ENCODE measurements around the gene PTK7. TPM values are rescaled to one million over a fixed set of nuclear protein-coding genes. Genes with fewer than 3 reads are reported as not detected.

The PTK7 gene
- total and polyA plus RNA-seq, 5 donors, result 4.1 to 9.4 (median 8.2) TPM

- no peaks in the 10 kb centered on the region for H3K9me3 ChIP-seq (ENCODE audit: control insufficient read depth, low read length)
- H3K27ac ChIP-seq (ENCODE audit: low read length), result no peak overlapping the region
- H3K4me1 ChIP-seq (ENCODE audit: control insufficient read depth, insufficient read depth, low read length), result no peaks in the 10 kb centered on the region
- ATAC-seq (no peak), DNase-seq (peak in 1 of 3 donors; percentile 1)
- H3K27me3 ChIP-seq (ENCODE audit: control insufficient read depth, insufficient read depth), result no peaks in the 10 kb centered on the region
- 96% methylated on average over 6 of the region's 6 CpGs for WGBS
- H3K4me3 ChIP-seq (ENCODE audit: low read length), result no peak overlapping the region
- intact Hi-C loops (cut with DNase I), result loop anchor here in 3 of 4 donors (10.0 kb wide), 3 partner anchors 63 to 243 kb away; no protein-coding TSS in a partner anchor
These were observed 71.8 kb downstream of the PTK7 start for GRCh38 chr6:43147691-43148477.

GRCh38 chr6:43149265-43149664 is 73.2 kb downstream of the PTK7 start:
- H3K4me1 ChIP-seq (ENCODE audit: control insufficient read depth, insufficient read depth, low read length), result no peaks in the 10 kb centered on the region
- WGBS, result 96% methylated on average over 1 of the region's 1 CpG
- intact Hi-C loops (cut with DNase I), result loop anchor here in 3 of 4 donors (10.0 kb wide), 3 partner anchors 64 to 244 kb away; no protein-coding TSS in a partner anchor
- no peak overlapping the region for H3K27ac ChIP-seq (ENCODE audit: low read length)
- no peak overlapping the region for H3K4me3 ChIP-seq (ENCODE audit: low read length)
- H3K9me3 ChIP-seq (ENCODE audit: control insufficient read depth, low read length), result no peaks in the 10 kb centered on the region
- ATAC-seq (no peak), DNase-seq (peak in 1 of 3 donors; percentile 1)
- no peaks in the 10 kb centered on the region for H3K27me3 ChIP-seq (ENCODE audit: control insufficient read depth, insufficient read depth)

- intact Hi-C loops (cut with DNase I), result no loop called here
- peak in 1 of 3 donors; percentile 6 for DNase-seq
- H3K9me3 ChIP-seq (ENCODE audit: control insufficient read depth, low read length), result no peaks in the 10 kb centered on the region
- peak; percentile 40 to 47 for ATAC-seq
- H3K4me1 ChIP-seq (ENCODE audit: control insufficient read depth, insufficient read depth, low read length), result no peaks in the 10 kb centered on the region
- no peak overlapping the region for H3K27ac ChIP-seq (ENCODE audit: low read length)
- 50% methylated on average over 7 of the region's 7 CpGs for WGBS
- H3K27me3 ChIP-seq (ENCODE audit: control insufficient read depth, insufficient read depth), result no peaks in the 10 kb centered on the region
- no peak overlapping the region for H3K4me3 ChIP-seq (ENCODE audit: low read length)
These were observed 74.1 kb downstream of the PTK7 start for GRCh38 chr6:43150051-43150751.

- intact Hi-C loops (cut with DNase I), result no loop called here
- WGBS, result 96% methylated on average over 11 of the region's 11 CpGs
- Histone ChIP-seq H3K4me1 (ENCODE audit: control insufficient read depth, insufficient read depth, low read length) (no peaks in the 10 kb centered on the region), H3K27me3 (ENCODE audit: control insufficient read depth, insufficient read depth) (no peaks in the 10 kb centered on the region), H3K27ac (ENCODE audit: low read length) (no peak overlapping the region), H3K4me3 (ENCODE audit: low read length) (no peak overlapping the region), H3K9me3 (ENCODE audit: control insufficient read depth, low read length) (no peaks in the 10 kb centered on the region)
- DNase-seq (peak in 1 of 3 donors; percentile 37), ATAC-seq (no peak)
These were observed 83.5 kb downstream of the PTK7 start for GRCh38 chr6:43159599-43159998.

- Histone ChIP-seq H3K27me3 (ENCODE audit: control insufficient read depth, insufficient read depth) (no peaks in the 10 kb centered on the region), H3K27ac (ENCODE audit: low read length) (no peak overlapping the region), H3K9me3 (ENCODE audit: control insufficient read depth, low read length) (no peaks in the 10 kb centered on the region), H3K4me3 (ENCODE audit: low read length) (no peak overlapping the region), H3K4me1 (ENCODE audit: control insufficient read depth, insufficient read depth, low read length) (no peaks in the 10 kb centered on the region)
- ATAC-seq (no peak), DNase-seq (no peak)
- intact Hi-C loops (cut with DNase I), result no loop called here
These were observed 87.8 kb downstream of the PTK7 start for GRCh38 chr6:43163899-43164298.

- no peaks in the 10 kb centered on the region for H3K27me3 ChIP-seq (ENCODE audit: control insufficient read depth, insufficient read depth)
- intact Hi-C loops (cut with DNase I), result no loop called here
- DNase-seq, result peak; percentile 83 to 93 (median 91)
- H3K4me3 ChIP-seq (ENCODE audit: low read length), result peak overlapping the region; percentile 96
- ATAC-seq, result peak; percentile 63 to 68
- H3K27ac ChIP-seq (ENCODE audit: low read length), result peak overlapping the region; percentile 98
- WGBS, result under 1% methylated on average over 18 of the region's 18 CpGs
- peaks cover 10% of the 10 kb centered on the region for H3K4me1 ChIP-seq (ENCODE audit: control insufficient read depth, insufficient read depth, low read length)
- H3K9me3 ChIP-seq (ENCODE audit: control insufficient read depth, low read length), result no peaks in the 10 kb centered on the region
These were observed 94.4 kb downstream of the PTK7 start for GRCh38 chr6:43170417-43170930.

- ATAC-seq, result peak; percentile 80 to 82
These were observed 95.0 kb downstream of the PTK7 start, which contains the start of gene SRF for GRCh38 chr6:43170931-43171706. Gene SRF, plus strand, starts transcription at chr6:43171269. Its CDS starts 388 bp downstream, at chr6:43171657.

GRCh38 chr6:43171707-43172103 is 95.6 kb downstream of the PTK7 start:
- WGBS, result under 1% methylated on average over 57 of the region's 57 CpGs
- Histone ChIP-seq H3K4me1 (ENCODE audit: control insufficient read depth, insufficient read depth, low read length) (peaks cover 10% of the 10 kb centered on the region), H3K27me3 (ENCODE audit: control insufficient read depth, insufficient read depth) (no peaks in the 10 kb centered on the region), H3K9me3 (ENCODE audit: control insufficient read depth, low read length) (no peaks in the 10 kb centered on the region), H3K4me3 (ENCODE audit: low read length) (peak overlapping the region; percentile 96), H3K27ac (ENCODE audit: low read length) (peak overlapping the region; percentile 83)
- intact Hi-C loops (cut with DNase I), result no loop called here
- DNase-seq (peak; percentile 39 to 77 (median 74)), ATAC-seq (no peak)

More at GRCh38 chr6:43170931-43171706, 95.0 kb downstream of the PTK7 start, which contains the start of gene SRF:
- intact Hi-C loops (cut with DNase I), result no loop called here
- peak within 1 kb of the TSS; percentile 98 for H3K27ac ChIP-seq (ENCODE audit: low read length)
- peaks cover 10% of the 10 kb centered on the region for H3K4me1 ChIP-seq (ENCODE audit: control insufficient read depth, insufficient read depth, low read length)
- no peaks in the 10 kb centered on the region for H3K9me3 ChIP-seq (ENCODE audit: control insufficient read depth, low read length)
- under 1% methylated on average over 83 of the region's 83 CpGs for WGBS
- peak within 1 kb of the TSS; percentile 96 for H3K4me3 ChIP-seq (ENCODE audit: low read length)
- peak; percentile 99 to 100 (median 99) for DNase-seq
- no peaks in the 10 kb centered on the region for H3K27me3 ChIP-seq (ENCODE audit: control insufficient read depth, insufficient read depth)

GRCh38 chr6:43172104-43173007 is 96.2 kb downstream of the PTK7 start:
- peaks cover 10% of the 10 kb centered on the region for H3K4me1 ChIP-seq (ENCODE audit: control insufficient read depth, insufficient read depth, low read length)
- intact Hi-C loops (cut with DNase I), result no loop called here

More at GRCh38 chr6:43172104-43173007, 96.2 kb downstream of the PTK7 start:
- WGBS, result 2% methylated on average over 46 of the region's 46 CpGs
- DNase-seq, result peak; percentile 61 to 81 (median 68)
- H3K27ac ChIP-seq (ENCODE audit: low read length), result peak overlapping the region; percentile 83
- no peaks in the 10 kb centered on the region for H3K9me3 ChIP-seq (ENCODE audit: control insufficient read depth, low read length)
- no peak for ATAC-seq
- H3K27me3 ChIP-seq (ENCODE audit: control insufficient read depth, insufficient read depth), result no peaks in the 10 kb centered on the region
- peak overlapping the region; percentile 96 for H3K4me3 ChIP-seq (ENCODE audit: low read length)
